CD4-positive, CD25-positive, alpha-beta regulatory T cell (primary cell): ENCODE measurements around the gene WDR88. TPM values are rescaled to one million over a fixed set of nuclear protein-coding genes. Genes with fewer than 3 reads are reported as not detected.

Experiments
- ATAC-seq, 2 donors: fragments of 150-1000 bp; cut with Tn5 transposase; one replicate each; pipeline ENCODE4 v1.10.0; 2021; ENCODE audit warnings: low read depth in 2 of 2, moderate number of reproducible peaks in 2 of 2, moderate library complexity in 1 of 2
- DNase-seq, 3 donors: peaks; one replicate each; pipeline versions ENCODE4 v3.0.0 to v3.0.0-alpha.2; 2012 to 2022; ENCODE audit warnings: mixed read lengths in 1 of 3
- H3K27ac ChIP-seq: one replicate; pipeline ENCODE4 v1.7.0; 2013; ENCODE audit warnings: mild to moderate bottlenecking, low read length; ENCODE audit not compliant: insufficient read depth, poor library complexity, severe bottlenecking
- H3K27me3 ChIP-seq: one replicate; pipeline ENCODE4 v1.7.0; 2013; ENCODE audit warnings: low read length; ENCODE audit not compliant: control insufficient read depth, insufficient read depth
- H3K36me3 ChIP-seq: one replicate; pipeline ENCODE4 v1.7.0; 2013; ENCODE audit warnings: mild to moderate bottlenecking, low read length, moderate library complexity; ENCODE audit not compliant: control insufficient read depth, insufficient read depth
- H3K4me1 ChIP-seq: 2 replicates; pipeline ENCODE4 v1.7.0; 2013; ENCODE audit warnings: mild to moderate bottlenecking, low read length; ENCODE audit not compliant: insufficient read depth, control insufficient read depth, poor library complexity, severe bottlenecking
- H3K4me3 ChIP-seq: one replicate; pipeline ENCODE4 v1.7.0; 2013; ENCODE audit warnings: low read depth, mild to moderate bottlenecking, low read length, moderate library complexity
- H3K9me3 ChIP-seq, 2 experiments: 1 replicate in 1 of 2; 2 replicates in 1 of 2; pipeline ENCODE4 v1.7.0; 2013; ENCODE audit warnings: low read length in 2 of 2, mild to moderate bottlenecking in 1 of 2, moderate library complexity in 1 of 2; ENCODE audit not compliant: control insufficient read depth in 2 of 2
- H3K27ac Mint-ChIP-seq, 3 donors: one replicate each; pipeline ENCODE4 v1.8.0; 2020 to 2022; ENCODE audit warnings: mild to moderate bottlenecking in 3 of 3, mixed read lengths in 3 of 3, moderate library complexity in 2 of 3
- H3K27me3 Mint-ChIP-seq: one replicate; pipeline ENCODE4 v1.8.0; 2022; ENCODE audit warnings: mild to moderate bottlenecking, mixed read lengths
- H3K36me3 Mint-ChIP-seq: one replicate; pipeline ENCODE4 v1.8.0; 2020; ENCODE audit warnings: mixed read lengths
- H3K4me1 Mint-ChIP-seq, 4 donors: one replicate each; pipeline ENCODE4 v1.8.0; 2020 to 2022; ENCODE audit warnings: mixed read lengths in 4 of 4, mild to moderate bottlenecking in 1 of 4
- H3K4me3 Mint-ChIP-seq, 4 donors: one replicate each; pipeline ENCODE4 v1.8.0; 2020 to 2022; ENCODE audit warnings: mild to moderate bottlenecking in 4 of 4, mixed read lengths in 4 of 4, moderate library complexity in 3 of 4
- H3K9me3 Mint-ChIP-seq, 7 donors: one replicate each; pipeline ENCODE4 v1.8.0; 2020 to 2022; ENCODE audit warnings: mixed read lengths in 7 of 7, mild to moderate bottlenecking in 3 of 7, moderate library complexity in 2 of 7
- polyA plus RNA-seq, 4 donors: library from polyadenylated mRNA; unstranded; fragments of 300-500 nt; fragmentation: Illumina TruSeq; gene quantifications; one replicate each; pipeline ENCODE4 v1.2.3, GENCODE V29; 2021
- total RNA-seq: library from RNA; stranded (reverse); gene quantifications from one replicate; pipeline ENCODE4 v1.2.3, GENCODE V29; 2022

The WDR88 gene
- total and polyA plus RNA-seq, 5 donors from 2014 or later, result 0.09 to 0.24 TPM; not detected in 3

GRCh38 chr19:33201886-33202545 lies 70.1 kb downstream of the WDR88 start:
- Histone ChIP-seq H3K27ac (no peak overlapping the region), H3K4me1 (no peaks in the 10 kb centered on the region), H3K27me3 (no peaks in the 10 kb centered on the region), H3K9me3 (no peaks in the 10 kb centered on the region), H3K36me3 (no peaks in the 10 kb centered on the region), H3K4me3 (no peak overlapping the region)
- H3K4me3 Mint-ChIP-seq, result no peak overlapping the region
- DNase-seq (no peak), ATAC-seq (no peak)
- H3K9me3 Mint-ChIP-seq, result no peaks in the 10 kb centered on the region
- H3K27ac Mint-ChIP-seq, result no peak overlapping the region
- peaks cover 19% of the 10 kb centered on the region for H3K27me3 Mint-ChIP-seq
- H3K36me3 Mint-ChIP-seq, result no peaks in the 10 kb centered on the region
- H3K4me1 Mint-ChIP-seq, result no peaks in the 10 kb centered on the region

- Histone ChIP-seq H3K27me3 (no peaks in the 10 kb centered on the region), H3K27ac (no peak overlapping the region), H3K4me1 (no peaks in the 10 kb centered on the region), H3K4me3 (no peak overlapping the region), H3K9me3 (no peaks in the 10 kb centered on the region), H3K36me3 (no peaks in the 10 kb centered on the region)
- Mint-ChIP-seq H3K36me3 (no peaks in the 10 kb centered on the region), H3K4me3 (no peak overlapping the region), H3K4me1 (no peaks in the 10 kb centered on the region), H3K27me3 (peaks cover 18% of the 10 kb centered on the region), H3K27ac (no peak overlapping the region), H3K9me3 (no peaks in the 10 kb centered on the region)
- no peak for ATAC-seq
- no peak for DNase-seq
These were observed 70.9 kb downstream of the WDR88 start for GRCh38 chr19:33202546-33203507.

DNA sequence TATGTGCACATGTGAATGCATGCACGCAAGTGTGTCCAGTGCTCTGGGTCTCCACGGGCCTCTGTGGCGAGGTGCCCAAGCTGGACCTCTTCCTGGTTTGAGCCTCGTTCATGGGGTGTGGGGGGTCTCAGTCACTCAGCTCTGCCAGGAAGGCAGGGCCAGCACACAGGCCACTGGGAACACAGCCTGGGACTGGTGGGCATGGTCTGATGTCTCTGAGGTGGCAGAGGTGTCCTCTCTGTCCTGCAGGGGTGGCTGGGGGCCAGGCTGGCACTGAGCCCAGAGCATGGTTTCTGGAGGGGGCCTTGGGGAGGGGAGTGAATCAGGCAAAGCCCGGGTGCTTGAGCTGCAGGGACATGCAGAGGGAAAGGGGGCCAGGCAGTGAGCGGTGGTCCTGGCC lies 71.6 kb downstream of the WDR88 start:
- ATAC-seq (no peak), DNase-seq (no peak)
- Mint-ChIP-seq H3K4me3 (no peak overlapping the region), H3K27me3 (peaks cover 18% of the 10 kb centered on the region), H3K4me1 (no peaks in the 10 kb centered on the region), H3K9me3 (no peaks in the 10 kb centered on the region), H3K27ac (no peak overlapping the region), H3K36me3 (no peaks in the 10 kb centered on the region)
- no peak overlapping the region for H3K4me3 ChIP-seq
- H3K4me1 ChIP-seq, result no peaks in the 10 kb centered on the region
- no peaks in the 10 kb centered on the region for H3K36me3 ChIP-seq
- H3K27ac ChIP-seq, result no peak overlapping the region
- no peaks in the 10 kb centered on the region for H3K9me3 ChIP-seq
- no peaks in the 10 kb centered on the region for H3K27me3 ChIP-seq

- H3K27me3 Mint-ChIP-seq, result peaks cover 12% of the 10 kb centered on the region
- H3K27ac Mint-ChIP-seq, result no peak overlapping the region
These were observed 72.4 kb downstream of the WDR88 start for GRCh38 chr19:33204136-33204973.

DNA sequence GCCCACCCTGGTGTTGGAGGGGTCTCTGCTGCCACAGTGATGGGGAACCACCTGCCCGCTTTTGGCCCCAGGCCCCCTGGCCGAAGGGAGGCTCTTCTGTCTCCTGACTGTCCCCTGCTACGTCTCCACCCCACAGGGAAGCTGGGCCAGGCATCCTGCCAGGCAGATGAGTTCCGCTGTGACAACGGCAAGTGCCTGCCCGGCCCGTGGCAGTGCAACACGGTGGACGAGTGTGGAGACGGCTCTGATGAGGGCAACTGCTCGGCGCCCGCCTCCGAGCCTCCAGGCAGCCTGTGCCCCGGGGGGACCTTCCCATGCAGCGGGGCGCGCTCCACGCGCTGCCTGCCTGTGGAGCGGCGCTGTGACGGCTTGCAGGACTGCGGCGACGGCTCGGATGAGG lies 73.2 kb downstream of the WDR88 start:
- Mint-ChIP-seq H3K36me3 (no peaks in the 10 kb centered on the region), H3K27ac (no peak overlapping the region), H3K4me3 (no peak overlapping the region), H3K9me3 (no peaks in the 10 kb centered on the region), H3K27me3 (peaks cover 8% of the 10 kb centered on the region), H3K4me1 (no peaks in the 10 kb centered on the region)
- Histone ChIP-seq H3K27me3 (no peaks in the 10 kb centered on the region), H3K4me1 (no peaks in the 10 kb centered on the region), H3K36me3 (no peaks in the 10 kb centered on the region), H3K4me3 (no peak overlapping the region), H3K9me3 (no peaks in the 10 kb centered on the region), H3K27ac (no peak overlapping the region)
- DNase-seq (no peak), ATAC-seq (no peak)

More at GRCh38 chr19:33204136-33204973, 72.4 kb downstream of the WDR88 start:
- H3K4me1 Mint-ChIP-seq, result no peaks in the 10 kb centered on the region
- DNase-seq (no peak), ATAC-seq (no peak)
- no peak overlapping the region for H3K27ac ChIP-seq
- no peak overlapping the region for H3K4me3 ChIP-seq
- H3K36me3 Mint-ChIP-seq, result no peaks in the 10 kb centered on the region
- no peak overlapping the region for H3K4me3 Mint-ChIP-seq
- H3K9me3 Mint-ChIP-seq, result no peaks in the 10 kb centered on the region
- H3K27me3 ChIP-seq, result no peaks in the 10 kb centered on the region
- H3K4me1 ChIP-seq, result no peaks in the 10 kb centered on the region
- no peaks in the 10 kb centered on the region for H3K36me3 ChIP-seq
- no peaks in the 10 kb centered on the region for H3K9me3 ChIP-seq

DNA sequence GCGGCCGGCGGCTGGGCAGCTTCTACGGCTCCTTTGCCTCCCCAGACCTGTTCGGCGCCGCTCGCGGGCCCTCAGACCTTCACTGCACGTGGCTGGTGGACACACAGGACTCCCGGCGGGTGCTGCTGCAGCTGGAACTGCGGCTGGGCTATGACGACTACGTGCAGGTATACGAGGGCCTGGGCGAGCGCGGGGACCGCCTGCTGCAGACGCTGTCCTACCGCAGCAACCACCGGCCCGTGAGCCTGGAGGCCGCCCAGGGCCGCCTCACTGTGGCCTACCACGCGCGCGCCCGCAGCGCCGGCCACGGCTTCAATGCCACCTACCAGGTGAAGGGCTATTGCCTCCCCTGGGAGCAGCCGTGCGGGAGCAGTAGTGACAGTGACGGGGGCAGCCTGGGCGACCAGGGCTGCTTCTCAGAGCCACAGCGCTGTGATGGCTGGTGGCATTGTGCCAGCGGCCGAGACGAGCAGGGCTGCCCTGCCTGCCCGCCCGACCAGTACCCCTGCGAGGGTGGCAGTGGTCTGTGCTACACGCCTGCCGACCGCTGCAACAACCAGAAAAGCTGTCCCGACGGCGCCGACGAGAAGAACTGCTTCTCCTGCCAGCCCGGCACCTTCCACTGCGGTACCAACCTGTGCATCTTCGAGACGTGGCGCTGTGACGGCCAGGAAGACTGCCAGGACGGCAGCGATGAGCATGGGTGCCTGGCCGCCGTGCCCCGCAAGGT lies 73.8 kb downstream of the WDR88 start:
- Mint-ChIP-seq H3K27ac (no peak overlapping the region), H3K4me3 (no peak overlapping the region), H3K36me3 (no peaks in the 10 kb centered on the region), H3K9me3 (no peaks in the 10 kb centered on the region), H3K27me3 (peaks cover 5% of the 10 kb centered on the region), H3K4me1 (no peaks in the 10 kb centered on the region)
- DNase-seq (no peak), ATAC-seq (no peak)
- Histone ChIP-seq H3K4me1 (no peaks in the 10 kb centered on the region), H3K4me3 (no peak overlapping the region), H3K27me3 (no peaks in the 10 kb centered on the region), H3K27ac (no peak overlapping the region), H3K36me3 (no peaks in the 10 kb centered on the region), H3K9me3 (no peaks in the 10 kb centered on the region)
